Activated CD8-positive, alpha-beta memory T cell treated with anti-CD3 and anti-CD28 coated beads, Interleukin-2, amount 50 U/mL, for 24 hours (primary cell): ENCODE measurements around the gene MBP.
"Not testable (repeated sequence)": the region's sequence is repeated elsewhere in the genome, so short reads cannot be mapped to it uniquely, and the experiment has no call there.

Experiments used
- DNase-seq: peaks from one replicate; pipeline ENCODE4 v3.0.0-alpha.2; 2020; ENCODE audit errors: extremely low read depth

MBP gene

GRCh38 chr18:77022556-77022955, 110.0 kb downstream of the MBP start:
- DNase-seq, result no peak

- no peak for DNase-seq
Observed at GRCh38 chr18:77022116-77022515, 110.5 kb downstream of the MBP start.

GRCh38 chr18:77021478-77021877, 111.1 kb downstream of the MBP start:
- not testable (repeated sequence) for DNase-seq

- no peak for DNase-seq
Observed at GRCh38 chr18:77021075-77021474, 111.5 kb downstream of the MBP start.

- DNase-seq, result no peak
Observed at GRCh38 chr18:77020561-77020960, 112.0 kb downstream of the MBP start.

- no peak for DNase-seq
Observed at GRCh38 chr18:77019641-77020040, 112.9 kb downstream of the MBP start.

GRCh38 chr18:77018650-77019049, 113.9 kb downstream of the MBP start:
- DNase-seq, result not testable (repeated sequence)

GRCh38 chr18:77017355-77017754, 115.2 kb downstream of the MBP start:
- no peak for DNase-seq

GRCh38 chr18:77016936-77017335, 115.6 kb downstream of the MBP start:
- no peak for DNase-seq

- no peak for DNase-seq
Observed at GRCh38 chr18:77015771-77016710, 116.5 kb downstream of the MBP start.

GRCh38 chr18:77015169-77015568, 117.4 kb downstream of the MBP start:
- no peak for DNase-seq

GRCh38 chr18:77014538-77014937, 118.0 kb downstream of the MBP start:
- no peak for DNase-seq

- no peak for DNase-seq
Observed at GRCh38 chr18:77013811-77014521, 118.6 kb downstream of the MBP start.

GRCh38 chr18:77012806-77013541, 119.6 kb downstream of the MBP start:
- DNase-seq, result no peak

GRCh38 chr18:77012120-77012519, 120.5 kb downstream of the MBP start:
- DNase-seq, result no peak

- no peak for DNase-seq
Observed at GRCh38 chr18:77009675-77010074, 122.9 kb downstream of the MBP start.

- no peak for DNase-seq
Observed at GRCh38 chr18:77008576-77009315, 123.8 kb downstream of the MBP start.

GRCh38 chr18:77008006-77008405, 124.6 kb downstream of the MBP start:
- DNase-seq, result no peak

- DNase-seq, result no peak
Observed at GRCh38 chr18:77007251-77007650, 125.3 kb downstream of the MBP start.

GRCh38 chr18:77006305-77007175, 126.0 kb downstream of the MBP start:
- DNase-seq, result no peak
